Dermis blood vessel endothelial cell (primary cell): ENCODE results near the gene SNX19. TPM values are rescaled to one million over a fixed set of nuclear protein-coding genes. Genes with fewer than 3 reads are reported as not detected.
A peak's percentile ranks its signal among the peaks of the same experiment; 100 is the strongest.
"Not testable (repeated sequence)": the region's sequence is repeated elsewhere in the genome, so short reads cannot be mapped to it uniquely, and the experiment has no call there.

ENCODE experiments used
- DNase-seq: peaks from one replicate; pipeline ENCODE4 v3.0.0; 2010
- total RNA-seq: library from RNA; depleted of rRNA; stranded (reverse); fragments of >200 nt; gene quantifications from 2 replicates; pipeline ENCODE4 v1.2.3, GENCODE V29; 2014

The SNX19 gene
- total RNA-seq, 1 donor from 2014 or later = 90.2 TPM

DNA sequence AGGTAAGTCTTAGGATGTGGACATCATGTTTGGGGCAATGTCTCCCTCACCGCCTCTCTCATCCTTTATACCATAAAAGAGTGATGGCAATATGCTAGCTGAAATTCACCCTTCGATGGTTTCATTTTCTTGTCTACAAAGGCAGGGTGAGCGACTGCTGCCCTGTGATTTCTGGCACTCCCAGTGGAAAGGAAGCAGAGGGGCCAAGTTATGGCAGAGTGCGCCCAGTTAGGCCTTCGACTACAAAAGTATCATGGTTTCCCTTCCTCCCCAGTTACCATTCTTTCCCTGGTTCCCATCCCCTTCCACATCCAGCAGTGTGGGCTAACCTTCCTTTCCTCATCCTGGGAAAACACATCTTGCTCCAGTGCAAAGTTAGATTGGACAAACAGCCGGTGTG, 43.8 kb downstream of the SNX19 start:
- DNase-seq = no peak

DNA sequence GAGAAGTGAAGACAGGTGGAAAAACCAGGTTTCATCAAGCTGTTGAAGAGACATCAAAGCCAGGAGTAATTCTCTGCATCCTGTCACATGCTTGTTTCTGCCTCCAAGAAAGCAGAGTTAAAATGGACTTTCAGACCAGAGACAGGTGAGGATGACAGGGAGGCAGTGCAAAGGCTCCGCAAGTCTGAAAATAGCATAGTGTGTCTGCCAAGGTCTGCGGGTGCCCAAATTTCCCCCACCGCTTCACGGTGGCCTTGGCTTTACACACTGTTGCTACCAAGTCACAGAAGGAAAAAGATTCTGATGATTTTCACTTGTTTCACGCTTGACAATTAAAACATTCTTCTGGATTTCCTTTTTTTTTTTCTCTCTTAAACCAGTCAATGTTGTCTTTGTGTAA, 44.2 kb downstream of the SNX19 start:
- no peak for DNase-seq

DNA sequence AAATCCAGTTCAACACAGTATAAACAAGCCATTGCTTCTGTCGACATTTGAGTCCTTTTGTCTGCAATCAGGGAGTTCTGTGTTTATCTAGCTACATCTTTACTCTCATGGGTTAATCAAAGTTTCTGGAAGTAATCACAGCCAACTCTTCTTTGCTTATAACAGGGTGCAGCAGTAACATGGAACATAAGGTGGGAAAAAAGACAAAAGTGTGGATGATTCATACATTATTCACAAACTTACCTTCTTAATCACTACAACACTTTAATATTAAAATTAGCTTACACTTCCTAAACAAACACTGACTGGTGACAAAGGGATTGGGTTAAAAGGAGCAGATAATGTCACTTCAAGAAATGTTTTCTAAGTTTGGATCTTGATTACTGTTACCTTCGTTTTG, 44.7 kb downstream of the SNX19 start:
- DNase-seq = no peak

DNA sequence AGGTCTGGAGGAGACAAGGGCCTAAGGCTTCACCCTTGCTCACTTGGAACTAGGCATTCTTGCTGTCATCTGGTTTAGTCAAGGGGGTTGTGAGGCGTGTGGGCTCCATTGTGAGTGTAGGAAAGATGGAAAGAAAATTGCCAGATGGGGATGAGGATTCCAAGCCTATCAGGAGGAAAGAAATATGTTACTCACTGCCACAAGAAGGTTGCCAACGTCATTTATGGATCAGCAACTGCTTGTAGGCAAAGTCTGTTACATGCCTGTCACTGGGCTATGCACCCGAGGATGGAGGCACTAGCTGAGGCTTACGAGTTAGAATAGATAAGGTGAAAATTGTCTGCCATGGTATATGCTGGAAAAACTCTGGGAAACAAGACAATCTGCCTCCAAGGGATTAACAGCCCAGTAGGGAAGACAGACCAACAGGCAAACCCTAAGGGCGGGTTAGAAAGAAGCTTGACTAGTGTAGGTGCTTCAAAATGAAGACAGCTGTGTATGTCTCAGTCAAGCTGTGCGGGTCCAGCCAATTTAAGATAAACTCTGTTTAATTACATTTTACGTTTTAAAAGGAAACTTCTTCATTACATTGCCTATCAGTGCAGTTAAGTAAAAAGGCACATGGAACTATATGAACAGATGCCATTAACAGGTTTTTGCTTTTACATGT, 47.4 kb downstream of the SNX19 start:
- no peak for DNase-seq

- no peak for DNase-seq
Measured at GRCh38 chr11:130868086-130868710, 48.1 kb downstream of the SNX19 start.

DNA sequence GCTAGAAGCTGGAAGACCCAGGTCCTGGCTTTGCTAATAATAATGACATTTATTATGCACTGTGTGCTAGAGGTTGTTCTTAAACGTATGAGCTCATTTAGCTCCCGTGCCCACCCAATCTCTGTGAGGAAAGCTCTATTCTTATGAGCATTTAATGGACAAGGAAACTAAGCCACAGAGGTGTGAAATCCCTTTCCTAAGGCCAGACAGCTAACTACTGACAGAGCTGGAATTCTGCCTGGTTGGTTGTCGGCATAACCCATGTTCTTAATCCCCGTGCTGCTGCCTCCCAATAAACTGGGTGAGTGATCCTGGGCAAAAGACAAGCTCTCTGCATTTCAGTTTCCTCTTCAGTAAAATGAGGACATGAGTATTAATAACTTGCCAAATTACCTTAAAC, 49.4 kb downstream of the SNX19 start:
- DNase-seq = no peak

GRCh38 chr11:130865774-130866114, 50.5 kb downstream of the SNX19 start:
- DNase-seq = no peak

DNA sequence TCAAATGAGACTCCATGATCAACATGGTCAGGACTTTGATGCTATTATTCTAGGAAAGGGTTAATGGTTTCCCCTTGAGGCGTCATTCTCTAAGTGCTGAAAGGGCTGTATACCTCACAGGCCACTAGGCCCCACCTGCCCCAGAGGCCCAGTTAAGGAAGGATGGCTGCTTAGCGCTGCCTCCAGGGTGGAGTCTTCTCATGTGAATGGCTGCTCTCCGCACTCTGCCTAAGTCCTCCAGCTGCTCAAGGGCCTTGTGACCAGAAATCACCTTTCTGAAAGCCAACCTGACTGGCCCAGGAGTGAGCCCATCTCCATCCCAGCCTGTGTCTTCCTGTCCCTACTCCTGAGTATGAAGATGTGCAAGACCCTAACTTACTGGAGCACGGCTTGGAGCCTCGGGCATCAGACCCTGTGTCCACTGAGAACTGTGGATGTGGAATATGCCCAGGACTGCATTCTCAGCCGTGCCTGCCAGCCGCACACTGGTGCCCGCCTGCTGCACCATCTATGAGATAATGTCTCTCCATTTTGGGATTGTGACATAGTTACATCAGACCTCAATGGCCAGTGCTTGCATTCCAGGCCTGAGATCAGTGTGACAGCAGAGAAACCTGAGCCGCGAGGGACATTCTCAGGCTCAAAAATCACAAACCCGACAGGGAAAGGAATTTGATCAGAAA, 51.0 kb downstream of the SNX19 start:
- no peak for DNase-seq

DNA sequence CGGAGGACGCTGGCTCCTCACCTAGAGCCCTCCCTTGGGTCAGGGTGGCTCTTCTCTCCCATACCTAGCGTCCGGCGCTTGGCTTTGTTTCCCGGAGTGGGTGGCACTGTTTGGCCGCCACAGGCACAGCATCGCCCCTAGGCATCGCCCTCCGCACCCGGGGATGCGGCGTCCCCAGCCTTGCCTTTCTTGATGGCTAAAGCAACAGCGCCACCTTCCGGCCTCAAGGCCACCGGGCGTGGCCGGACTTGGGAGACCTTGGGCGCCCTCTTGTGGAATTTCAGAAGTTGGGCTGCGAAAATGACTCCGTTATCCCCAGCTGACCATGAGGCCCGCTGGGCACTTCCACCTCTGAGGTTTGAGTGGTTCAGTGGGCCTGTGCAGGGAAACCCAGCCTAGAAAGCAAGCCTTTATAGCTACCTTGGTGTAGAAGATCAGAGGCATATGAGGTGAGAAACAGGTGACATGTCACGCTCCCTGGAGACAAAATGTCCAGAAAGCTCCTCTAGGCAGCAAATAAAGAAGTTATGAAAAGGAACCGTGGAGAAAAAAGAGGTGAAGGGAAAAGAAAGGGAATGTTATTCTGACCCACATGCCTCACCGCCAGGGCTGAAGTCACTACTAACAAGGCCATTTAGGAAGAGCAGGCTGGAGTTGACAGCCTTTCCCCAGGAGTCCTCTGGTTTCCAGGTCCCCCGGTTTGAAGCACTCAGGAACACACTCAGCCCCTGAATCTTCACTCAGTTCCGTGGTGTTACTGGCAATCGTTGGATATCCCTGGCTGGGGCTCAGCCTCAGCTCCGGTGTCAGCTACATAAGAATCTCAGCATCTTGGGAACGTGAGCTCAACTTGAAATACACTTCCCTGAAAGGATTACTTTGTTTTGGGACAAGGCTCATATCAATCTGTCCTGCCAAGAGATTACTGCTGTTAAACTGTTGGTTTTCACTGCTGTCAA, 54.1 kb downstream of the SNX19 start:
- peak; percentile 97 for DNase-seq

- DNase-seq = no peak
Measured at GRCh38 chr11:130861283-130861682, 55.0 kb downstream of the SNX19 start.

GRCh38 chr11:130859886-130860285, 56.4 kb downstream of the SNX19 start:
- no peak for DNase-seq

GRCh38 chr11:130858215-130858614, 58.1 kb downstream of the SNX19 start:
- DNase-seq = peak; percentile 44

GRCh38 chr11:130855707-130856106, 60.6 kb downstream of the SNX19 start:
- not testable (repeated sequence) for DNase-seq

GRCh38 chr11:130854483-130854882, 61.8 kb downstream of the SNX19 start:
- no peak for DNase-seq

DNA sequence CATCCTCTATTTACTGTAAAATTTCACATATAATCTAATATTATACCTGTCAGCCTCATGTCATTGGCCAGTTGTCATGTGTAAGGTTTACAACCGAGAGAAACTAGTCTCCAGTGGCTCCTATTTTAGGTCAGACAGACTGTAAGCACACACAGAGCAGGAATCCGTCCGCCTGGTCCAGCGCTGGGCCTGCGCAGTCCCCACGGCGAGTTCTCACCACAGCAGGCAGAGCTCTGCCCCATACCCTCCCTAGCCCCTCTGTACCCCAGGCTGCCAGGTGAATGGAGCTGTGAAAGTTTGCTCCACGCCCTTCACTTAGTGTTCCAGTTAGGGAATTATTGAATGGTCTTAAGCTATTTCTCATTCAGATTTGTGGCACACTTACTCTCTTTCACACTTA, 63.7 kb downstream of the SNX19 start:
- no peak for DNase-seq

- DNase-seq = no peak
Measured at GRCh38 chr11:130850185-130850944, 65.9 kb downstream of the SNX19 start.

DNA sequence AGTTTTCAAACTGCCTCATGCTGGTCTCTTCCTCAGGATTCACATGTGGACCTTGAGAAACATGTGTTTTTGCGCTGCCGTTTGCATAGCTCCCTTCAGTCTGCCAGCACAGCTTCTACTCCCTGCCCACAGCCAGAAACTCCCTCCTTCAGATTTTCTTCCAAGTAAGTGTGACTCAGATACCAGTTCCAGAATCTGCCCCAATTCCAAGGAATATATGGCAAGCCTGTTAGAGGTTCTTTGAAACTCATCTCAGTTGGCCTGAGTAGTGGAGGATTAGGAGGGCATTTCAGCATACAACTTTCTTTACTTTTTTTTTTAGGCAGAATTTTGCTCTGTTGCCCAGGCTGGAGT, 67.1 kb downstream of the SNX19 start:
- no peak for DNase-seq

DNA sequence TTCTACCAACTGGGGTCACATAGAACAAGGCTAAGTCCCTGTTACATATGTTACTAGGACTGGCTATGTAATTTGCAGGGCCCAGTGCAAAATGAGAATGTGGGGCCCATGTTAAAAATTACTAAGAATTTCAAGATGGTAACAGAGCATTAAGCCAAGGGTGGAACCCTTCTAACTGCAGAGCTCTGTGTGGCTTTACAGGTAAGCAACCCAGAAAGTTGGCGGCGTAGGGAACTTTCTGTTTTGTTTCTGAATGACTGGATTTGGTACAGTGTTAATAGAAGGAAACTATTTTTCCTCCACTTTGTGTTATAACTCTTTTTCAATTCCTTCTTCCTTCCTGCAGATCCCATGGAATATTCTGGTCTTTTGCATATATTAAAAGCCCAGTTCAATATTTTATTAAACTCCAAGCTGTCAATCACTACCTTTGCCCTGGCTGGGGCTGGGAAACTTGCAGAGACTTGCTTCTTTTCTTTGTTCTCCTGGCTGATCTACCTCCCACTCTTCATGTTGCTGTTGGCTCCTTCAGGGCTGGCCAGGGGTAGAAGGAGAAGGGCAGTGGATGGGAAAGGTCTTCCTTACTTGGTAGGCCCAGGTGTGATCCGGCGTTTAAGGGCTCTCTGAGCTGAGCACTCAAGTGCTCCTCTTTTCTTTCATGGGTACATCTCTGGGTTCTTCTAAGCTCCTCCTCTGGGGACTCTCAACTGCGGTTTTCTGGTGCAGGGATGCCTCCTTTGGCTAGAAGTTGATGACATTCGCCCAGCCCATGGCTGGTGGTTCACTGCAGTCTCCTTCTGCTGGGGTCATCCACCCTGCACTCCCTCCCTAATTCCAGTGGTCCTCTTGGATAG, 67.7 kb downstream of the SNX19 start:
- DNase-seq = no peak

DNA sequence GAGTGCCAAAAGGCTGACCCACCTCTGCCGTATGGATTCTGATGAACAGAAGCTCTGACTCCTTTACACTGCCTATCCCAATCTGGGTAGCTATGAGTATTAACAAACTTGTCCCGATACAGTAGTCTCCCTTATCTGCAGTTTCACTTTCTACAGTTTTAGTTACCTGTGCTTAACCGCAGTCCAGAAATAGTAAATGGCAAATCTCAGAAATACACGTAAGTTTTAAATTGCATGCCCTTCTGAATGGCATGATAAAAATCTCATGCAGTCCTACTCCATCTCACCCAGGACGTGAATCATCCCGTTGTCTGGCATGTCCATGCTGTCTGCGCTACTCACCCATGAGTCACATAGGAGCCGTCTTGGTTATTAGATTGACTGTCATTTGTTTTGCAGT, 68.8 kb downstream of the SNX19 start:
- no peak for DNase-seq

DNA sequence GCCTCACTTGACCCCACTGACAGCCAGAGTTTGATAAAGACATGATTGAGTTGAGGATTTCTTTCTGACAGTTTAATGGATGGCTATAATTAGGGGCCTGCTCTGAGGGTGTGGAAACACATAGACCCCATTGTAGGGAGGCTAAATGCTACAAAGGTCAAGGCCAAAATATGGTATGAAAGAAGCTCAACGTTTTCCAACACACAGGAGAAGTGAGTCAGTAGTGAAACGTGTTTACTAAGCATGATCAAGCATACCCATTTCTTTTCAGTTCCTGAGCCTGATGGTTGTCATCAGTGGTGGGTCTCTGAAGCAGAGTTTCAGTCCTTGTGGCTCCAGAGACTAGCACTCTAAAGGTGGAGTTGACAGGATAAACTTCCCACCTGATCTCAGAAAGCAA, 69.7 kb downstream of the SNX19 start:
- no peak for DNase-seq

- DNase-seq = no peak
Measured at GRCh38 chr11:130842001-130842400, 74.3 kb downstream of the SNX19 start.
